GM04504 (cell line): ENCODE measurements around the gene ATG5.

Experiments
- DNase-seq: peaks from one replicate; pipeline ENCODE4 v3.0.0-alpha.2; 2012; ENCODE audit warnings: low read depth

The ATG5 gene

GRCh38 chr6:106216527-106216926, 109.0 kb downstream of the ATG5 start:
- DNase-seq = no peak

GRCh38 chr6:106215608-106216007, 110.0 kb downstream of the ATG5 start:
- DNase-seq = no peak

- DNase-seq = no peak
Measured at GRCh38 chr6:106214531-106214930, 111.0 kb downstream of the ATG5 start.

GRCh38 chr6:106213660-106214289, 111.8 kb downstream of the ATG5 start:
- no peak for DNase-seq

- DNase-seq = no peak
Measured at GRCh38 chr6:106212576-106212975, 113.0 kb downstream of the ATG5 start.

- no peak for DNase-seq
Measured at GRCh38 chr6:106206905-106207304, 118.7 kb downstream of the ATG5 start.

- no peak for DNase-seq
Measured at GRCh38 chr6:106204961-106205360, 120.6 kb downstream of the ATG5 start.

- peak; percentile 72 for DNase-seq
Measured at GRCh38 chr6:106199998-106200397, 125.6 kb downstream of the ATG5 start.

- no peak for DNase-seq
Measured at GRCh38 chr6:106199331-106199730, 126.2 kb downstream of the ATG5 start.

GRCh38 chr6:106197441-106197840, 128.1 kb downstream of the ATG5 start:
- no peak for DNase-seq

GRCh38 chr6:106194949-106195921, 130.3 kb downstream of the ATG5 start:
- DNase-seq = no peak

- DNase-seq = peak; percentile 38
Measured at GRCh38 chr6:106192824-106193223, 132.7 kb downstream of the ATG5 start.

GRCh38 chr6:106188104-106188794, 137.3 kb downstream of the ATG5 start:
- DNase-seq = no peak

GRCh38 chr6:106187424-106187982, 138.1 kb downstream of the ATG5 start:
- no peak for DNase-seq

- DNase-seq = no peak
Measured at GRCh38 chr6:106186714-106187113, 138.8 kb downstream of the ATG5 start.

- DNase-seq = no peak
Measured at GRCh38 chr6:106186172-106186571, 139.4 kb downstream of the ATG5 start.

- no peak for DNase-seq
Measured at GRCh38 chr6:106185615-106186014, 139.9 kb downstream of the ATG5 start.

- no peak for DNase-seq
Measured at GRCh38 chr6:106184629-106185028, 140.9 kb downstream of the ATG5 start.

GRCh38 chr6:106183430-106183829, 142.1 kb downstream of the ATG5 start:
- DNase-seq = no peak

- no peak for DNase-seq
Measured at GRCh38 chr6:106182455-106182854, 143.1 kb downstream of the ATG5 start.

GRCh38 chr6:106181664-106182418, 143.7 kb downstream of the ATG5 start:
- DNase-seq = peak; percentile 68

GRCh38 chr6:106180208-106180607, 145.4 kb downstream of the ATG5 start:
- DNase-seq = no peak
